KG1 (cell line): ENCODE measurements around the gene SDK2.

Source experiments
- DNase-seq: peaks from one replicate; lab custom pipeline; 2025; lab: John Stamatoyannopoulos, UW

Gene SDK2

GRCh38 chr17:73586275-73586832 is 57.9 kb downstream of the SDK2 start:
- DNase-seq, result no peak

DNA sequence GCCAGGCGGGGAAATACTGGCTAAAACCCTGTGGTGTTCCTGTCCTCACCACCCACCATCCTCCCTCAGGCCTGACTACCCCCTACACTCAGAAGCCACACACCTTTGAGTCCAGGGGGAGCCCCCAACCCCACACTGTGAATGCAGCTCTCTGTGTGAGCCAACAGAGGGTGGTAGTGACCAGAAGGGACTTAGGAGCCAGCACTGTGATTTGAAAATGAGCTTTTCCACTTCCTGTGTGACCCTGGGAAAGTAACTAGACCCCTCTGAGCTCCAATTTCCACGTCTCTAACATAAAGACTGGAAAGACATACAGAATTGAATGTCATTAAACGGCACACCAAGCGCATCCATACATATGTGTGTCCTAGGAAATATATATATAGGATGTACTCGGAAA is 58.7 kb downstream of the SDK2 start:
- no peak for DNase-seq

DNA sequence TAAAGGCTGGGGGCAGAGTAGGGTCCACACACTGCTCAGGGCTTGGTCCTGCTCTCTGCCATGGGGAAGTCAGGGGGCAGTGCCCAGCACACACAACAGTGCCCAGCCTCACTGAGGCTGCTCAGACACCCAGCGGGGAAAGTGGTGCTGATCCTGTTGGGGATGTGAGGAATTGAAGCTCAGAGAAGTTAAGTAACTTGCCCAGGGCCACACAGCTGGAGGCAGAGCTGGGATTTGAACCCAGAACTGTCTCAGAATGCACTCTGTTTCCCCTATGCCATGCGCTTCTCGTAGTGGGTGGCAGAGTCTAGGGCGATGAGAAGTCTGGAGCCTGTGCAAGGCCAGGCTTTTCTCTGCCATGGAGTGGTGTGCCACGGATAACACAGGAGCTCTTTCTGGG is 59.3 kb downstream of the SDK2 start:
- no peak for DNase-seq

DNA sequence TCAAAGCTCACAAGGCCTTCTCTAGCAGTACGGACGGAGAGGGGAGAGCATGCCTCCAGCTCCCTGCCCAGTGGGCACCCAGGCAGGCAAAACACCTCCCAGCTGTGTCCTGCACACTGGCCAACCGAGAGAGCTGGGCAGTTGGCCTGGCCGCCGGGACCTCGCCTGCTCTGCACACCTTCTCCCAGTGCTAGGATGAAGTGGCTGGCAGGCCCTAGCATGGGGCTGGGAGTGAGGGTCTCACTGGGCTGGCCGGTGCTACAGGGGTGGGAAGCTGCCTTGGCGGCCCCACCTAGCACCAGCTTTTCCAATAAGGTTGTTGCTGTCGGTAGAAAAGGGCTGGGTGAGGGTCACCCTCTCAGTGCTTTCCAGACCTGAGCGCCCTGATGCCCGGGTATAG is 60.2 kb downstream of the SDK2 start:
- DNase-seq, result no peak

- no peak for DNase-seq
Measured at GRCh38 chr17:73582821-73583220, 61.4 kb downstream of the SDK2 start.

DNA sequence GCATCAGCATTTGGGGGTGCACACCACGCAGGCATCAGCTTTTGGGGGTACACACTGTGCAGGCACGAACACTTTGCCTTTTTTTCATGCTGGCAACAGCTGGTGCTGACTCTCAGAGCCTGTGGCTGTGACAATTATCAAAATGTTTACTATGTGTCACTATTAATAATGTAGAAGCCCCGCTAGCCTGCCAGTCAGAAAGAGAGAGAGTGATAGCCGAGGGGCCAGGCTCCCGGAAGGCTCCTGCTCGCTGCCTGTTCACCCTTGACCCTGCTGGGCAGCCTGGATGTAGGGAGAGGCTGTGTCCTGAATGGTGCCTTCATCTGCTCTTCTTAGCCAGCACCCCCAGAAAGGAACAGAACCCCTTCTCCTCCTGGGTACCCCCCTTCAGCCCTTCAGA is 61.9 kb downstream of the SDK2 start:
- no peak for DNase-seq

DNA sequence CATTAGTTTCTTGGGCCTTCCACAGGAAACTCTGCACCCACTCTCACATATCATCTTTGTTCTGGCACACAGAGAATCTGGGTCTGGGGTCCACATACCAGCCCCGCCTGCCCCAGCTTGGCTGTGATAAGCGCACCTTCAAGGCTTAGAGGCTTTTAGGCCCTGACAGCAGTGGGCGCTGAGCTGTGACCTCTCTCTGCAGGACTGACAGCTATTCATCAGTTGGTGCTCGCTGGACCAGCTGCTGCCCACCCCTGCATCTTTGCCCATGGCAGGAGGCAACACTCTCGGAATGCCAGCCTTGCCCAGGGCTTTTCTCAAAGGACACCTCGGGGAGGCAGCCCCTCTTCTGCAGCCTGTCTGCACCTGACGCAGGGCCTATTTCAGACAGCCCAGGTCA is 62.9 kb downstream of the SDK2 start:
- DNase-seq, result no peak

GRCh38 chr17:73580073-73580710 is 64.1 kb downstream of the SDK2 start:
- DNase-seq, result no peak

- no peak for DNase-seq
Measured at GRCh38 chr17:73576556-73577098, 67.6 kb downstream of the SDK2 start.

GRCh38 chr17:73575470-73576221 is 68.6 kb downstream of the SDK2 start:
- no peak for DNase-seq

- no peak for DNase-seq
Measured at GRCh38 chr17:73571511-73572130, 72.6 kb downstream of the SDK2 start.

- no peak for DNase-seq
Measured at GRCh38 chr17:73569762-73570319, 74.4 kb downstream of the SDK2 start.

GRCh38 chr17:73568934-73569333 is 75.3 kb downstream of the SDK2 start:
- DNase-seq, result no peak

GRCh38 chr17:73566905-73567782 is 77.1 kb downstream of the SDK2 start:
- DNase-seq, result no peak

GRCh38 chr17:73564843-73565242 is 79.4 kb downstream of the SDK2 start:
- no peak for DNase-seq

- DNase-seq, result no peak
Measured at GRCh38 chr17:73562896-73563295, 81.3 kb downstream of the SDK2 start.

DNA sequence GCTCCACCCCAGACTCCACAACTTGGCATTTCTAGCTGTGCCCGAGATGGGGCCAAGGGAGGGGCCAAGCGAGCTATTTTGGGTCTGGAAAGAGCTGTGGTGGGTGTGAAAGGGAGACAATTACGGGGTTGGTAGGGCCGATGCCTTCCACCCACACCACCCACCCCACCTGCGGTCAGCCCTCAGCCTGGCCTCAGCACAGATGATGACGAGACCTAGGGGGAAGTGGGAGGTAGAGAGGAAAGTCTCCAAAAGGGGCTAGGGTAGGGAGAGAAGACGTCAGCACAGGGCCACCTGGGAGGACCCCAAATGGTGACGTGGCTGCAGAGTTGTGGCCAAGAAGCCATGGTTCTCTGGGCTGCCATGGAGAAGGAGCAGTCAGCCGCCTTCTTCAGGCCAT is 83.1 kb downstream of the SDK2 start:
- no peak for DNase-seq

DNA sequence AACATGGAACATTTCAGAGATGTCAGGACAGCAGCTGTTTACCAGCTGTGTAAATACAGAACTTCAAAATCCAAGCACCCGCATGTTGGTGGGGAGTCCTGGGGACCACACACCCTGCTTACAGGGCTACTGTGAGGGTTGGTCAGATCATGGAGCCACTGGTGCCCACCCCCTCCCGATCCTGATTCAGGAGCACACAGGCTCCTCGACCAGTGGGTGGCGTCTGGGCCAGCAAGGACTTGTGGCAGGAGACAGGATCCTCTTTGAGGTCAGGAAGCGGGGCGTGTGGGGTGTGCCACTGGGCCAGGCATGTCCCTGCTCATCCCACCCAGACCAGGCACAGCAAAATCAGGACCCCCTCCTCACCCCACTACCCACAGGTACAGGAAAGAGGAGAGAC is 83.6 kb downstream of the SDK2 start:
- no peak for DNase-seq

- no peak for DNase-seq
Measured at GRCh38 chr17:73559532-73559931, 84.7 kb downstream of the SDK2 start.

DNA sequence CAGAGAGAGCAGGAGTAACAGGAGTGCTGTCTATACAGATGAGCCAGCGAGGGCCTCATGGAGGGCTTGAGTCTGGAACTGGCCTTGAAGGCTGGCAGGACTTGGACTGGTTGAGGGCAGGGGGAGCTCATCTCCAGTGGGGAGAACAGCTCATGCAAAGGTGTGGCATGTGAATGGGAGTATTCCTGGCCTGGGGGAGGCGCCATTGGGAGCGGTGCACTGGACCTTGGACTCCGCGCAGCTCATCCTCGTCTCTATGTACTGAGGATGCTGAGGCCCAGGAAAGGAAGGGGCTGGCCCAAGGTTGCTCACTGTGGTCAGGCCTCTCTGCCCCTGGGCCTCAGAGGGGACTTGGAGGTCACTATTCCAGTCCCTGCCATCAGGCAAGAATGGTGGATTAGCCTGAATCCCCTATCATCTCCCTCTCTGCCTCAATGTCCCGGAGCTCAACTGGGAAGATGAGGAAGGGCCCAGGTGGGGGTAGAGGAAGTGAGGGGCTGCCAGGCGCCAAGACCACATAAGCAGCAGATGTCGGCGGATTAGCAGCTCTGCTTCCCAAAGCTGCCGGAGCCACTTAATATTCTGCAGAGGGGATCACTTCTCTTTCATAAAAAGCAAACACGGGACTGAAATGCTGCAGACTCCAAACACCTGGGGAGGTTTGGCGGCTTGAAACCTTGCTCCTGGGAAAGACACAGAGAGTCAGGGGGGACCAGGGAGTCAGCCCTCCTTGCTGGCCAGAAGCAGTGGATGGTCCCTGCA is 88.9 kb downstream of the SDK2 start:
- DNase-seq, result no peak

DNA sequence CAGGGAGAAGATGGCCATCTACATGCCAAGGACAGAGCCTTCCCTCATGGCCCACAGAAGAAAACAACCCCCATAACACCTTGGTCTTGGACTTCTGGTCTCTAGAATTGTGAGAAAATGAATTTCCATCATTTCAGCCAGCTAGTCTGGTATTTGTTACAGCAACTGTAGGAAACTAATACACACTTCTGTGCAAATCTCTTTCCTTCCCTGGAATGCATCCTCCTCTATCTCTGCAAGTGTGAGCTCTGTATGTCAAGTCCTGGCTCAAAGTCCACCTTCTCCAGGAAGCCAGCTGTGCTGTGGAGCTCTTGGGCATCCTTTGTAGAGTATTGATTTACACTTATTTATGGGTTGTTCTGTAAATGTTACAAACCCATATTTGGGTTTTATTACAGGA is 89.7 kb downstream of the SDK2 start:
- no peak for DNase-seq
